ENCODE data around the gene TYK2.

The TYK2 gene

GRCh38 chr19:10335352-10335985 is 44.9 kb downstream of the TYK2 start:
- in situ Hi-C loops (cut with HindIII; ENCODE audit: low sequenced_read_pairs): no loop called here

- in situ Hi-C loops (cut with HindIII; ENCODE audit: low sequenced_read_pairs): no loop called here
Measured at GRCh38 chr19:10334588-10335351, 45.6 kb downstream of the TYK2 start.

GRCh38 chr19:10333758-10334587 is 46.4 kb downstream of the TYK2 start:
- in situ Hi-C loops (cut with HindIII; ENCODE audit: low sequenced_read_pairs): no loop called here

GRCh38 chr19:10332965-10333757 is 47.2 kb downstream of the TYK2 start, which contains the start of gene RAVER1:
Gene RAVER1, minus strand, starts transcription at chr19:10333529. Its CDS starts 22 bp downstream, at chr19:10333507.
- in situ Hi-C loops (cut with HindIII; ENCODE audit: low sequenced_read_pairs): no loop called here

GRCh38 chr19:10332158-10332964 is 48.0 kb downstream of the TYK2 start:
- in situ Hi-C loops (cut with HindIII; ENCODE audit: low sequenced_read_pairs): no loop called here

GRCh38 chr19:10329555-10329954 is 50.8 kb downstream of the TYK2 start:
- in situ Hi-C loops (cut with HindIII; ENCODE audit: low sequenced_read_pairs): no loop called here

GRCh38 chr19:10328558-10329429 is 51.6 kb downstream of the TYK2 start:
- in situ Hi-C loops (cut with HindIII; ENCODE audit: low sequenced_read_pairs): no loop called here

GRCh38 chr19:10327793-10328192 is 52.6 kb downstream of the TYK2 start:
- in situ Hi-C loops (cut with HindIII; ENCODE audit: low sequenced_read_pairs): no loop called here

GRCh38 chr19:10325732-10326131 is 54.6 kb downstream of the TYK2 start:
- in situ Hi-C loops (cut with HindIII; ENCODE audit: low sequenced_read_pairs): no loop called here

GRCh38 chr19:10321874-10322835 is 58.2 kb downstream of the TYK2 start:
- in situ Hi-C loops (cut with HindIII; ENCODE audit: low sequenced_read_pairs): no loop called here

- in situ Hi-C loops (cut with HindIII; ENCODE audit: low sequenced_read_pairs): no loop called here
Measured at GRCh38 chr19:10321417-10321797, 59.0 kb downstream of the TYK2 start.

GRCh38 chr19:10320602-10321416 is 59.6 kb downstream of the TYK2 start:
- in situ Hi-C loops (cut with HindIII; ENCODE audit: low sequenced_read_pairs): no loop called here

- in situ Hi-C loops (cut with HindIII; ENCODE audit: low sequenced_read_pairs): no loop called here
Measured at GRCh38 chr19:10318807-10319682, 61.3 kb downstream of the TYK2 start.

- in situ Hi-C loops (cut with HindIII; ENCODE audit: low sequenced_read_pairs): no loop called here
Measured at GRCh38 chr19:10317857-10318462, 62.4 kb downstream of the TYK2 start.

- in situ Hi-C loops (cut with HindIII; ENCODE audit: low sequenced_read_pairs): no loop called here
Measured at GRCh38 chr19:10317045-10317856, 63.1 kb downstream of the TYK2 start.
